HT-29 (cell line): ENCODE results near the gene FXN. TPM values are rescaled to one million over a fixed set of nuclear protein-coding genes. Genes with fewer than 3 reads are reported as not detected.
A peak's percentile ranks its signal among the peaks of the same experiment; 100 is the strongest.
"Not testable (repeated sequence)": the region's sequence is repeated elsewhere in the genome, so short reads cannot be mapped to it uniquely, and the experiment has no call there.

Experiments
- DNase-seq: peaks from one replicate; pipeline ENCODE4 v3.0.0-alpha.2; 2015; ENCODE audit warnings: low spot score
- total RNA-seq: library from RNA; depleted of rRNA; stranded (reverse); fragments of >200 nt; shearing (Covaris generic); gene quantifications from 2 replicates; pipeline ENCODE4 v1.2.3, GENCODE V29; 2014; rRNA removed

Gene FXN
- total RNA-seq, result 2.9 and 10.1 TPM in 2 replicates

- peak; percentile 82 for DNase-seq
Measured at GRCh38 chr9:69035438-69036308, at the start of gene FXN. Gene FXN (plus strand): TSS chr9:69035752. CDS start chr9:69035783, 31 bp downstream.

- not testable (repeated sequence) for DNase-seq
Measured at GRCh38 chr9:68986949-68987348, 48.6 kb upstream of the FXN start.

- DNase-seq, result no peak
Measured at GRCh38 chr9:68991457-68991856, 44.1 kb upstream of the FXN start.

GRCh38 chr9:68995776-68996175 lies 39.8 kb upstream of the FXN start:
- no peak for DNase-seq

- no peak for DNase-seq
Measured at GRCh38 chr9:68996462-68996861, 39.1 kb upstream of the FXN start.

- DNase-seq, result no peak
Measured at GRCh38 chr9:68997666-68998065, 37.9 kb upstream of the FXN start.

- DNase-seq, result no peak
Measured at GRCh38 chr9:68998385-68998784, 37.2 kb upstream of the FXN start.

- DNase-seq, result no peak
Measured at GRCh38 chr9:68998812-68999211, 36.7 kb upstream of the FXN start.

GRCh38 chr9:68999393-69000105 lies 36.0 kb upstream of the FXN start:
- peak; percentile 83 for DNase-seq

- no peak for DNase-seq
Measured at GRCh38 chr9:69001921-69002320, 33.6 kb upstream of the FXN start.

- DNase-seq, result no peak
Measured at GRCh38 chr9:69003051-69003450, 32.5 kb upstream of the FXN start.

GRCh38 chr9:69004836-69005235 lies 30.7 kb upstream of the FXN start:
- DNase-seq, result no peak

GRCh38 chr9:69009708-69010107 lies 25.8 kb upstream of the FXN start:
- no peak for DNase-seq

GRCh38 chr9:69012696-69013381 lies 22.7 kb upstream of the FXN start:
- DNase-seq, result no peak

- DNase-seq, result no peak
Measured at GRCh38 chr9:69013382-69013727, 22.2 kb upstream of the FXN start.

GRCh38 chr9:69014013-69014412 lies 21.5 kb upstream of the FXN start, which contains the start of gene PRKACG:
Gene PRKACG (minus strand): TSS chr9:69014113. CDS start chr9:69014092, 21 bp downstream.
- no peak for DNase-seq

GRCh38 chr9:69016191-69017096 lies 19.1 kb upstream of the FXN start:
- no peak for DNase-seq

GRCh38 chr9:69018737-69019136 lies 16.8 kb upstream of the FXN start:
- no peak for DNase-seq

- DNase-seq, result no peak
Measured at GRCh38 chr9:69019808-69020207, 15.7 kb upstream of the FXN start.

GRCh38 chr9:69020301-69021145 lies 15.0 kb upstream of the FXN start:
- no peak for DNase-seq
